AG09319 (cell line): ENCODE results near the gene S100PBP.

ENCODE experiments used
- DNase-seq: peaks from one replicate; pipeline ENCODE4 v3.0.0-alpha.2; 2010; ENCODE audit warnings: low read depth; ENCODE audit errors: extremely low read depth
- CTCF ChIP-seq: IDR thresholded peaks from 2 replicates; pipeline ENCODE4 v1.5.1; 2011; ENCODE audit warnings: low read depth, mild to moderate bottlenecking, inconsistent platforms, low read length, moderate library complexity

The S100PBP gene

GRCh38 chr1:32772281-32773017, 45.0 kb upstream of the S100PBP start:
- no peak for DNase-seq
- no peak for TF ChIP-seq CTCF

- peak; percentile 97 for TF ChIP-seq CTCF
- peak; percentile 29 for DNase-seq
Observed at GRCh38 chr1:32773018-32773763, 44.3 kb upstream of the S100PBP start.

- TF ChIP-seq CTCF = no peak
- DNase-seq = no peak
Observed at GRCh38 chr1:32773764-32774463, 43.5 kb upstream of the S100PBP start.

GRCh38 chr1:32774464-32774808, 43.0 kb upstream of the S100PBP start:
- no peak for TF ChIP-seq CTCF
- DNase-seq = no peak

- TF ChIP-seq CTCF = no peak
- peak; percentile 37 for DNase-seq
Observed at GRCh38 chr1:32774950-32775634, 42.4 kb upstream of the S100PBP start.

GRCh38 chr1:32775640-32776337, 41.7 kb upstream of the S100PBP start:
- no peak for DNase-seq
- TF ChIP-seq CTCF = no peak
